GM11168 (cell line): ENCODE measurements around the gene PAPPA2.
"Not testable (repeated sequence)": the region's sequence is repeated elsewhere in the genome, so short reads cannot be mapped to it uniquely, and the experiment has no call there.

Experiments
- in situ Hi-C: fragments of 300-500 bp; cut with MboI; formaldehyde crosslinking; loops from one replicate; pipeline ENCODE4 v1.12.0; 2022; ENCODE audit warnings: low sequenced_read_pairs; ENCODE audit not compliant: unreplicated experiment

Gene PAPPA2

GRCh38 chr1:176741181-176741580, 278.2 kb downstream of the PAPPA2 start:
- in situ Hi-C loops: no loop called here

DNA sequence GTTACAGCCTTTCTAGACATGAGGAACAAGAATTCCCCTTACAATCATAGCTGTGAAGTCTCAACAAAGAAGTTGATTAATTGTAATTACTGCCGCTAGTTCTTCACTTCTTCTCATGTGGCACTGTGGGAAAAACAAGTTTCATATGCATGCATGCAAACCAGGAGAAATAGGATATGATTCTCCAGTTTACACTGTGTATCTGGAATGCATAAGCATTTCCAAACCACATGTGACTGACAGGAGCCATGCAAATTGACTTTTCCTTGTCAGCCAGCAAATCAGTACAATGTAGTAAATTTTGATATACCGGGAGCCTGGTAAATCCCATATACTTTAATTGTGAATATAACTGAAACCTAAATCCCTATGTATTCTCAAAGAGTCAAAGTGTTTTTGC, 279.3 kb downstream of the PAPPA2 start:
- in situ Hi-C loops: no loop called here

- in situ Hi-C loops: no loop called here
Observed at GRCh38 chr1:176744142-176744541, 281.2 kb downstream of the PAPPA2 start.

DNA sequence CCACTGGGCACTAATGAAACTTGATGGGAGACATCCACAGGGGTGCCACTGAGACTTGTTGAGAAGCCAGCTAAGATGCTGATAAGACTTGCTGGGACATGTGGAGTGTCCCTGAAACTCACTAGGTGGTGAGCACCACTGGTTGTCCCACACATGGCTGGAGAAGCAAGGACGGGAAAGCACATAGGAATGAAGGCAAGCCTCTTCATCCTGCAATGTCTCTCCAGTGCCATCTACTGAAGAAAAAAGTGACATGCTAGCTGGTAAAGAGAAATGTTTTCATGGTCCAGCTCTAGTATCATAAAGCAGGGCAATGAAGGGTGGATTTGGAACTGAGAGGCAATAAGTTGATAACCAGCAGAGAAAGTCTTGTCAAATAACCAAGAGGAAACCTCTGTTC, 283.0 kb downstream of the PAPPA2 start:
- in situ Hi-C loops: no loop called here

GRCh38 chr1:176752505-176752904, 289.5 kb downstream of the PAPPA2 start:
- in situ Hi-C loops: no loop called here

DNA sequence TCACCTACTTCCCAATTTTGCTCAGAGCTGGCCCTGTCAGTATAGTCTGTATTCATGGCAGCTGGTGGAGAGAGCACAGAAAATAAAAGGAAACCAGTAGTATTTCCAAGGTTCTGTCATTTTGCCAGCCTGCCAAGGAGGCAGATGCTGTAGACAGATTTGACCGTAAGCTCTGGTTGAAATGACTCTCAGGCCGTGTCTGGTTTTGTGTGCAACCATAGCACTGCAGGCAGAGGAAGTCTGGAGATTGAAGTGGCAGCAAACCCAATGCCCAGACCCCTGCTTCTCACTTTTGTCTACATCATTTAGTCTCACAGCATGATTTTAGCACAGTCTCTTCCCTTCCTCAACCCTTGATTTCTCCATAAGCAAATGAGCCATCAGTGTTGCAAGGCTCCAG, 291.7 kb downstream of the PAPPA2 start:
- in situ Hi-C loops: no loop called here

GRCh38 chr1:176756817-176757216, 293.8 kb downstream of the PAPPA2 start:
- in situ Hi-C loops: not testable (repeated sequence)

GRCh38 chr1:176765608-176766007, 302.6 kb downstream of the PAPPA2 start:
- in situ Hi-C loops: no loop called here

- in situ Hi-C loops: no loop called here
Observed at GRCh38 chr1:176766779-176767178, 303.8 kb downstream of the PAPPA2 start.

DNA sequence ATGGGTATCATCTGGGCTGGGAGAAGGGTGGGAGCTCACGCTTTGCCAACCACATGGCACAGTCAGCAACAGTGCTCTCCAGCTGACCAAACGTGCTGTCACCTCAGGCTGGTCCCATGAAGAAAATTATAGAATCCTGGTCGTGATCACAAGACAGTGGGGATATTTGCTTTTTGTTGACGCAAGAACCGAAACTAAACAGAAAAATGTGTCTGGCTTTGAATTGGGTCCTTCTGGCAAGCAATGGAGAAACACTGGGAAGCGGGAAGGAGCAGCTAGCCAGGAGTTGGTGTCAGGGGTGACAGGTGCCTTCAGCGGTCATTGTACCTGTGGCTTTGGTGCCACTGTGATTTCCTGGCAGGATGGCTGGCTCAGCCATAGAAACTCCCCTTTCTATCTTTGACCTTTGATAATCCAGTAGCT, 304.8 kb downstream of the PAPPA2 start:
- in situ Hi-C loops: no loop called here

GRCh38 chr1:176768532-176768931, 305.6 kb downstream of the PAPPA2 start:
- in situ Hi-C loops: no loop called here

DNA sequence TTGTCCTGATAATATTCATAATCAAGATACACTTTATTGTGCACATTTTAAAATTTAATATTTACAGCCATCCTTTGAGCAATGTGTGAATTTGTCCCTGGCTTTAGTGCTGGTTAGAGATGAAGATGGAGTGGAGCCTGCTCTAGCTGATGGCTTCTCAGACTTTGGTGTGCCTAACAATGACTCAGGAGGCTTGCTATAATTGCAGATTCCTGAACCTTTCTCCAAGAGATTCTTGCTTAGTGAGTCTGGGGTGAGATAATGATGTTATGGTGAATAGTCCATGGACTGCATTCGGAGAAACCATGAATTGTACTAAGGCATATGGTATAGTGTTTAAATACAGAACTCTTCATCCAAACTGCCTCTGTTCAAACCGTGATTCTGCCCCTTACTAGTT, 307.1 kb downstream of the PAPPA2 start:
- in situ Hi-C loops: no loop called here

DNA sequence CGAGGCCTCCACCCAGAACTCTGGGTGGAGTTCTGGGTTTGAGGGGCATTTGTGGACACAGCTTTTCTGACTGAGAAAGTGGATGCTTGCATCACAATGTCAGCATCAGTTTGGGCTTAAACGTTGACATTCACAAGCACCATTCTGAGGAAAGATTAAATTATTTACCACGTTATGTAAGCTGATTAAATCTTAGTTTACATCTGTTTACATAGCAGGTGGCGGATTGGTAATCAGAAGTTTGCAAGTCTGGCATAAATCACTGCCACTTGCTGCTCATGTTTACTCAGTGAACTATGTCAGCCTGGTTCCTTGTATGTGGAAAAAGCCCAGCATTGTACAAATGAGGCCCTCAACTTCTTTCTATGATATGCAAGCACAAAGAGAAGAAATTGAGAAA, 310.1 kb downstream of the PAPPA2 start:
- in situ Hi-C loops: no loop called here

GRCh38 chr1:176774224-176774623, 311.2 kb downstream of the PAPPA2 start:
- in situ Hi-C loops: no loop called here

- in situ Hi-C loops: no loop called here
Observed at GRCh38 chr1:176775378-176775777, 312.4 kb downstream of the PAPPA2 start.

- in situ Hi-C loops: no loop called here
Observed at GRCh38 chr1:176775996-176776395, 313.0 kb downstream of the PAPPA2 start.

DNA sequence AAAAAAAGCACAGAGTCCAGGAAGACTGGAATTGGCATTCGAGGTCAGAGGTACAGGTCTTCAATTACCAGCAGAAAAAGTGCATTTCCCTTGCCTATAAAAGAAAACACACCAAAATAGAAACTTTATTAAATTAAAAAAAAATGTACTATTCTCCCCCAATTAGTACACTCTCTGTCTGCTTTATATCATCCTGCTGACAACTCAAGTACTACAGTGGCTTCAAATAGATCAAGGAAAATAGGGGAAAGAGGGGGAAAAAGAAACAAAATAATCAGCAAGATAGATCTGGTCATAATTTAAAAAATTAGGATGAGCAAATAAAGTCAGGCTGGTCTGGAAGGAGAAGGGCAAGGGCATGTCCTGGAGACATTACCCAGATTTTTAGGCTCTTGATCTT, 315.1 kb downstream of the PAPPA2 start:
- in situ Hi-C loops: no loop called here

GRCh38 chr1:176779992-176780328, 317.0 kb downstream of the PAPPA2 start:
- in situ Hi-C loops: no loop called here

GRCh38 chr1:176783309-176783708, 320.3 kb downstream of the PAPPA2 start:
- in situ Hi-C loops: no loop called here

- in situ Hi-C loops: no loop called here
Observed at GRCh38 chr1:176785056-176785455, 322.1 kb downstream of the PAPPA2 start.

GRCh38 chr1:176785791-176786190, 322.8 kb downstream of the PAPPA2 start:
- in situ Hi-C loops: no loop called here

DNA sequence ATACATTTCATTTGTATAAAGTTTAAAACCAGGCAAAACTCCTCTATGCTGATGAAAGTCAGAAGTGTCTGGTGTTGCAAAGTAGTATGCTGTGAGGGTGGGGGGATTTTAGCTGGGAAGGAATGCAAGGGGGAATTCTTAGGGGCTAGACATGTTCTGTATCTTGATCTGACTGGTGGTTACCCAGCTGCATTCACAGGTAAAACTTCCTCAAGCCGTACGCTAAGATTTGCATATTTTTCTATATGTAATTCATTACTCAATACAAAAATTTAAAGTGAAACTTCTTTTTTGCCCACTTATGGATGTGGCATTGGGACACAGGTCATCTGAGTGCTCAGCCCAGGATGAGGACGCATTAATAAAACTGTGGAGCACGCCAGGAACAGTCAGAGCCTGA, 323.3 kb downstream of the PAPPA2 start:
- in situ Hi-C loops: no loop called here

GRCh38 chr1:176789571-176790090, 326.7 kb downstream of the PAPPA2 start:
- in situ Hi-C loops: no loop called here
